Measurements from ENCODE around the gene DNAJC5G.

Gene DNAJC5G

GRCh38 chr2:27322766-27323595 is 47.7 kb downstream of the DNAJC5G start, which contains the start of gene MPV17 (continued):
- TF ChIP-seq ZNF629 (tag by site-specific recombination; IDR thresholded peaks at IDR 0.05): peak; percentile 65
- peak; percentile 52; the same call in 1 of the 2 replicates for TF ChIP-seq KLF16 (tag by site-specific recombination; IDR thresholded peaks at IDR 0.05)
- TF ChIP-seq, protein P1, sequence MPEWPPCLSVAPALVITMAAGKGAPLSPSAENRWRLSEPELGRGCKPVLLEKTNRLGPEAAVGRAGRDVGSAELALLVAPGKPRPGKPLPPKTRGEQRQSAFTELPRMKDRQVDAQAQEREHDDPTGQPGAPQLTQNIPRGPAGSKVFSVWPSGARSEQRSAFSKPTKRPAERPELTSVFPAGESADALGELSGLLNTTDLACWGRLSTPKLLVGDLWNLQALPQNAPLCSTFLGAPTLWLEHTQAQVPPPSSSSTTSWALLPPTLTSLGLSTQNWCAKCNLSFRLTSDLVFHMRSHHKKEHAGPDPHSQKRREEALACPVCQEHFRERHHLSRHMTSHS (tag by site-specific recombination; IDR thresholded peaks at IDR 0.05): no peak
- TF ChIP-seq YY2 (tag by site-specific recombination; IDR thresholded peaks at IDR 0.05): 0 out of 2 replicates have a peak, but pooled peaks have one; percentile 18
- TF ChIP-seq, protein P2, sequence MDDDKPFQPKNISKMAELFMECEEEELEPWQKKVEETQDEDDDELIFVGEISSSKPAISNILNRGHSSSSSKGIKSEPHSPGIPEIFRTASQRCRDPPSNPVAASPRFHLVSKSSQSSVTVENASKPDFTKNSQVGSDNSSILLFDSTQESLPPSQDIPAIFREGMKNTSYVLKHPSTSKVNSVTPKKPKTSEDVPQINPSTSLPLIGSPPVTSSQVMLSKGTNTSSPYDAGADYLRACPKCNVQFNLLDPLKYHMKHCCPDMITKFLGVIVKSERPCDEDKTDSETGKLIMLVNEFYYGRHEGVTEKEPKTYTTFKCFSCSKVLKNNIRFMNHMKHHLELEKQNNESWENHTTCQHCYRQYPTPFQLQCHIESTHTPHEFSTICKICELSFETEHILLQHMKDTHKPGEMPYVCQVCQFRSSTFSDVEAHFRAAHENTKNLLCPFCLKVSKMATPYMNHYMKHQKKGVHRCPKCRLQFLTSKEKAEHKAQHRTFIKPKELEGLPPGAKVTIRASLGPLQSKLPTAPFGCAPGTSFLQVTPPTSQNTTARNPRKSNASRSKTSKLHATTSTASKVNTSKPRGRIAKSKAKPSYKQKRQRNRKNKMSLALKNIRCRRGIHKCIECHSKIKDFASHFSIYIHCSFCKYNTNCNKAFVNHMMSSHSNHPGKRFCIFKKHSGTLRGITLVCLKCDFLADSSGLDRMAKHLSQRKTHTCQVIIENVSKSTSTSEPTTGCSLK (tag by site-specific recombination; IDR thresholded peaks at IDR 0.05): no peak
- peak; percentile 98 for TF ChIP-seq ZBTB17 (tag by site-specific recombination; IDR thresholded peaks at IDR 0.05)
- TF ChIP-seq KLF17 (tag by site-specific recombination; IDR thresholded peaks at IDR 0.05): peak; percentile 55
- TF ChIP-seq ZNF341 (tag by site-specific recombination; IDR thresholded peaks at IDR 0.05; ENCODE audit: low read depth): peak; percentile 51; the same call in 1 of the 2 replicates
- no peak for TF ChIP-seq ZNF292 (tag by site-specific recombination; IDR thresholded peaks at IDR 0.05; ENCODE audit: borderline replicate concordance, low read depth)
- TF ChIP-seq, protein P3, sequence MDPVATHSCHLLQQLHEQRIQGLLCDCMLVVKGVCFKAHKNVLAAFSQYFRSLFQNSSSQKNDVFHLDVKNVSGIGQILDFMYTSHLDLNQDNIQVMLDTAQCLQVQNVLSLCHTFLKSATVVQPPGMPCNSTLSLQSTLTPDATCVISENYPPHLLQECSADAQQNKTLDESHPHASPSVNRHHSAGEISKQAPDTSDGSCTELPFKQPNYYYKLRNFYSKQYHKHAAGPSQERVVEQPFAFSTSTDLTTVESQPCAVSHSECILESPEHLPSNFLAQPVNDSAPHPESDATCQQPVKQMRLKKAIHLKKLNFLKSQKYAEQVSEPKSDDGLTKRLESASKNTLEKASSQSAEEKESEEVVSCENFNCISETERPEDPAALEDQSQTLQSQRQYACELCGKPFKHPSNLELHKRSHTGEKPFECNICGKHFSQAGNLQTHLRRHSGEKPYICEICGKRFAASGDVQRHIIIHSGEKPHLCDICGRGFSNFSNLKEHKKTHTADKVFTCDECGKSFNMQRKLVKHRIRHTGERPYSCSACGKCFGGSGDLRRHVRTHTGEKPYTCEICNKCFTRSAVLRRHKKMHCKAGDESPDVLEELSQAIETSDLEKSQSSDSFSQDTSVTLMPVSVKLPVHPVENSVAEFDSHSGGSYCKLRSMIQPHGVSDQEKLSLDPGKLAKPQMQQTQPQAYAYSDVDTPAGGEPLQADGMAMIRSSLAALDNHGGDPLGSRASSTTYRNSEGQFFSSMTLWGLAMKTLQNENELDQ (tag by site-specific recombination; IDR thresholded peaks at IDR 0.05; ENCODE audit: low read depth): no peak
- TF ChIP-seq ZNF37A (tag by site-specific recombination; IDR thresholded peaks at IDR 0.05): no peak
- TF ChIP-seq BCL11B (tag by site-specific recombination; IDR thresholded peaks at IDR 0.05; ENCODE audit: low read depth): no peak
- TF ChIP-seq ZNF549 (tag by site-specific recombination; IDR thresholded peaks at IDR 0.05): no peak
- no peak for TF ChIP-seq ZNF133 (tag by site-specific recombination; IDR thresholded peaks at IDR 0.05)
- no peak for TF ChIP-seq ZNF121 (tag by site-specific recombination; IDR thresholded peaks at IDR 0.05)
- peak; percentile 26; the same call in 1 of the 2 replicates for TF ChIP-seq ZBTB20 (tag by site-specific recombination; IDR thresholded peaks at IDR 0.05)
- no peak for TF ChIP-seq ZNF580 (tag by site-specific recombination; IDR thresholded peaks at IDR 0.05)
- TF ChIP-seq ZNF10 (tag by site-specific recombination; IDR thresholded peaks at IDR 0.05): no peak
- TF ChIP-seq ZNF324 (tag by site-specific recombination; IDR thresholded peaks at IDR 0.05): no peak
- TF ChIP-seq REPIN1 (tag by site-specific recombination; IDR thresholded peaks at IDR 0.05; ENCODE audit: low read depth): no peak
- TF ChIP-seq PRDM4 (tag by site-specific recombination; IDR thresholded peaks at IDR 0.05): no peak
- no peak for TF ChIP-seq ZNF664 (tag by site-specific recombination; IDR thresholded peaks at IDR 0.05)
- peak; percentile 21; the same call in 1 of the 2 replicates for TF ChIP-seq ZBTB48 (tag by site-specific recombination; IDR thresholded peaks at IDR 0.05)
- TF ChIP-seq, protein P4, sequence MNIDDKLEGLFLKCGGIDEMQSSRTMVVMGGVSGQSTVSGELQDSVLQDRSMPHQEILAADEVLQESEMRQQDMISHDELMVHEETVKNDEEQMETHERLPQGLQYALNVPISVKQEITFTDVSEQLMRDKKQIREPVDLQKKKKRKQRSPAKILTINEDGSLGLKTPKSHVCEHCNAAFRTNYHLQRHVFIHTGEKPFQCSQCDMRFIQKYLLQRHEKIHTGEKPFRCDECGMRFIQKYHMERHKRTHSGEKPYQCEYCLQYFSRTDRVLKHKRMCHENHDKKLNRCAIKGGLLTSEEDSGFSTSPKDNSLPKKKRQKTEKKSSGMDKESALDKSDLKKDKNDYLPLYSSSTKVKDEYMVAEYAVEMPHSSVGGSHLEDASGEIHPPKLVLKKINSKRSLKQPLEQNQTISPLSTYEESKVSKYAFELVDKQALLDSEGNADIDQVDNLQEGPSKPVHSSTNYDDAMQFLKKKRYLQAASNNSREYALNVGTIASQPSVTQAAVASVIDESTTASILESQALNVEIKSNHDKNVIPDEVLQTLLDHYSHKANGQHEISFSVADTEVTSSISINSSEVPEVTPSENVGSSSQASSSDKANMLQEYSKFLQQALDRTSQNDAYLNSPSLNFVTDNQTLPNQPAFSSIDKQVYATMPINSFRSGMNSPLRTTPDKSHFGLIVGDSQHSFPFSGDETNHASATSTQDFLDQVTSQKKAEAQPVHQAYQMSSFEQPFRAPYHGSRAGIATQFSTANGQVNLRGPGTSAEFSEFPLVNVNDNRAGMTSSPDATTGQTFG (tag by site-specific recombination; IDR thresholded peaks at IDR 0.05; ENCODE audit: borderline replicate concordance): no peak
- no peak for TF ChIP-seq ZNF248 (tag by site-specific recombination; IDR thresholded peaks at IDR 0.05)
- TF ChIP-seq ZNF785 (tag by site-specific recombination; IDR thresholded peaks at IDR 0.05): no peak

Measured in HEK293 (cell line).